Measurements from ENCODE around the gene KCNA1.

Gene KCNA1

GRCh38 chr12:4961311-4961710 lies 51.6 kb downstream of the KCNA1 start:
- no peak for FAIRE-seq

- FAIRE-seq = no peak
These were observed 53.1 kb downstream of the KCNA1 start for GRCh38 chr12:4962539-4963486.
